H1 (cell line): ENCODE measurements around the gene TSC22D3.

Source experiments
- ASH2L ChIP-seq: fragments of 200-600, 300-600 bp; sonication (generic); IDR thresholded peaks from one replicate; pipeline ENCODE4 v1.7.1; 2017; ENCODE audit warnings: low read length
- CTCF ChIP-seq, 3 experiments: IDR thresholded peaks; 1 replicate in 2 of 3; 2 replicates in 1 of 3; pipeline versions ENCODE4 v1.5.1 to v1.6.1; 2011; ENCODE audit warnings: low read length in 3 of 3, mild to moderate bottlenecking in 3 of 3, inconsistent platforms in 2 of 3, low read depth in 1 of 3, moderate library complexity in 1 of 3; ENCODE audit not compliant: insufficient read depth in 1 of 3; ENCODE audit errors: control extremely low read depth in 1 of 3
- MAX ChIP-seq: IDR thresholded peaks from 2 replicates; pipeline ENCODE4 v1.6.1; 2012; ENCODE audit warnings: inconsistent platforms
- POLR2A ChIP-seq, 2 experiments: IDR thresholded peaks; 1 replicate in 1 of 2; 2 replicates in 1 of 2; pipeline ENCODE4 v1.6.1; 2011; ENCODE audit warnings: low read depth in 2 of 2, low read length in 2 of 2, mild to moderate bottlenecking in 2 of 2; ENCODE audit errors: control extremely low read depth in 1 of 2
- TAF1 ChIP-seq: IDR thresholded peaks from 2 replicates; pipeline ENCODE4 v1.6.1; 2011; ENCODE audit warnings: mild to moderate bottlenecking, low read depth, low read length
- TCF12 ChIP-seq: IDR thresholded peaks from 2 replicates; pipeline ENCODE4 v1.6.1; 2011; ENCODE audit warnings: low read depth, mild to moderate bottlenecking, low read length

DNA sequence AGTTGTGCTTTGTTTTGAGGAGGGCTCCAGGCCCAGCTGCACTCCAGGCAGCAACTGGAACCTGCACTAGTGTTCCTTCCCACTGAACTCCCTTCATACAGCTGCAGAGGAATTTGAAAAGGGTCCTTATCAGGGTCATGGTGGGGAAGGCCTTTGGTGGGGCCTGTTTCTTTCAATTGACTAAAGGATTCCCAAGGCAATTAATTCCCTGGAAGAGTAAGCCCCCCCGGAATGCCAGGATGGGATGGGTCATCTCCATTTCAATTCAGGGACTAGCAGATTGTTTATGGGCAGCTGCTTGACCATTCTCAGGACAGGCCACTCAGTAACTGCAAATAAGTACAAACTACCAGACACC is 45.3 kb downstream of the TSC22D3 start:
- no peak for TF ChIP-seq CTCF (IDR thresholded peaks at IDR 0.05; ENCODE audit: control extremely low read depth in 1 of 3, insufficient read depth in 1 of 3, low read depth in 1 of 3, low read length in 3 of 3)
- no peak for TF ChIP-seq TCF12
- no peak for TF ChIP-seq MAX
- TF ChIP-seq POLR2A (IDR thresholded peaks at IDR 0.05; ENCODE audit: control extremely low read depth in 1 of 2, low read depth in 2 of 2, low read length in 2 of 2), result no peak
- TF ChIP-seq ASH2L, result no peak
- no peak for TF ChIP-seq TAF1
